GM12891 (cell line): ENCODE results near the gene CFAP58.

Experiments
- PAX5 ChIP-seq: IDR thresholded peaks from 2 replicates; pipeline ENCODE4 v1.6.1; 2011; ENCODE audit warnings: low read length, moderate library complexity, mild to moderate bottlenecking; ENCODE audit not compliant: insufficient read depth, severe bottlenecking
- POLR2A ChIP-seq: IDR thresholded peaks from 2 replicates; pipeline ENCODE4 v1.6.1; 2011; ENCODE audit warnings: low read depth, low read length, control low read depth
- POLR2AphosphoS5 ChIP-seq: IDR thresholded peaks from 2 replicates; pipeline ENCODE4 v1.6.1; 2011; ENCODE audit warnings: low read depth, low read length, control low read depth
- POU2F2 ChIP-seq: IDR thresholded peaks from 2 replicates; pipeline ENCODE4 v1.6.1; 2011; ENCODE audit warnings: low read depth, mild to moderate bottlenecking, control low read depth, low read length, moderate library complexity
- SPI1 ChIP-seq: IDR thresholded peaks from 2 replicates; pipeline ENCODE4 v1.6.1; 2011; ENCODE audit warnings: low read depth, low read length, control low read depth
- TAF1 ChIP-seq: IDR thresholded peaks from 2 replicates; pipeline ENCODE4 v1.6.1; 2011; ENCODE audit warnings: low read depth, low read length, control low read depth

- TF ChIP-seq POLR2AphosphoS5 (no peak), POLR2A (no peak), POU2F2 (no peak), TAF1 (no peak), SPI1 (no peak), PAX5 (no peak)
These were observed 6.2 kb downstream of the CFAP58 start for GRCh38 chr10:104359811-104360210.
